Parathyroid adenoma (tissue), 2 donors: Measurements from ENCODE around the gene BUB3.

Experiments used
- H2AFZ ChIP-seq: fragments of 300-600 bp; sonication (generic); one replicate; pipeline ENCODE4 v1.7.0; 2017; ENCODE audit warnings: antibody characterized with exemption, mild to moderate bottlenecking
- H3K27ac ChIP-seq: fragments of 300-600 bp; sonication (generic); one replicate; pipeline ENCODE4 v1.7.0; 2017
- H3K27me3 ChIP-seq: fragments of 300-600 bp; sonication (generic); one replicate; pipeline ENCODE4 v1.7.0; 2017; ENCODE audit warnings: low read length; ENCODE audit not compliant: control insufficient read depth, insufficient read depth
- H3K36me3 ChIP-seq: fragments of 300-600 bp; sonication (generic); one replicate; pipeline ENCODE4 v1.7.0; 2017; ENCODE audit warnings: low read length; ENCODE audit not compliant: control insufficient read depth, insufficient read depth
- H3K4me1 ChIP-seq: fragments of 300-600 bp; sonication (generic); one replicate; pipeline ENCODE4 v1.7.0; 2017; ENCODE audit warnings: control low read depth
- H3K4me2 ChIP-seq: fragments of 300-600 bp; sonication (generic); one replicate; pipeline ENCODE4 v1.7.0; 2017; ENCODE audit warnings: low read length
- H3K4me3 ChIP-seq: fragments of 300-600 bp; sonication (generic); one replicate; pipeline ENCODE4 v1.7.0; 2017; ENCODE audit warnings: low read depth, low read length
- H3K79me2 ChIP-seq: fragments of 300-600 bp; sonication (generic); one replicate; pipeline ENCODE4 v1.7.0; 2017; ENCODE audit warnings: control low read depth
- H3K9ac ChIP-seq: fragments of 300-600 bp; sonication (generic); one replicate; pipeline ENCODE4 v1.7.0; 2017; ENCODE audit warnings: mild to moderate bottlenecking
- H3K9me3 ChIP-seq: fragments of 300-600 bp; sonication (generic); one replicate; pipeline ENCODE4 v1.7.0; 2017; ENCODE audit warnings: low read length; ENCODE audit not compliant: control insufficient read depth
- CTCF ChIP-seq: fragments of 300-600 bp; sonication (generic); IDR thresholded peaks from one replicate; pipeline ENCODE4 v1.7.0; 2017; ENCODE audit warnings: antibody characterized with exemption, mild to moderate bottlenecking
- donor health status: primary hyperparathyroidism.

Gene BUB3

DNA sequence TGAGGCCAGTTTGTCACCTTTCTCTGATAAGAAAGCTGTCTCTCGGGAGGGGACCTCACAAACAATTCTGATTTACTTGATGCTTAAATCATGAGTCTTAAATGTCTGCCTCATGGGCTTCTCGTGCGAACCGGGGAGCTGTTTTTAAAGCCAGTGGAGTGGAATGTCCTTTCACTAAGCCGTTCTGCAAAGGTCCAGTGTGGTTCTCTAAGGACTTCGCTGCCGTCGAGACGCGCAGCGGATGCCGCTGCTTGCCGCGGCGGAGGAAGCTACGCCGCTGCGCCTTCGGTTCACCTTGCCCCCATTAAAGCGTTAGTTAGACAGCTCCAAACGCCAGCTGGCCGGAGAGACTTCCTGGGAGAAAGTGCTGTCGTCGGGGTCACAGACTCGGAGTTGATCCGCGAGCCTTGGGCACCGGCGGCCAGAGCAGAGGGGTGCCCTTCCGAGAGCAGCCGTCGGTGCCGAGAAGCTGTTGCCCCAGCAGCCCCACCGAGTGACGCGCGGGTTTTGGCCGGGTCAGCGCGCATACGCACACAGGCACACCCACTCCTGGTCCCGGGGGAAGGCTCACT, 19.8 kb upstream of the BUB3 start:
- Histone ChIP-seq H3K4me3 (no peak overlapping the region), H3K4me1 (peaks cover 8% of the 10 kb centered on the region), H2AFZ (no peak overlapping the region)

DNA sequence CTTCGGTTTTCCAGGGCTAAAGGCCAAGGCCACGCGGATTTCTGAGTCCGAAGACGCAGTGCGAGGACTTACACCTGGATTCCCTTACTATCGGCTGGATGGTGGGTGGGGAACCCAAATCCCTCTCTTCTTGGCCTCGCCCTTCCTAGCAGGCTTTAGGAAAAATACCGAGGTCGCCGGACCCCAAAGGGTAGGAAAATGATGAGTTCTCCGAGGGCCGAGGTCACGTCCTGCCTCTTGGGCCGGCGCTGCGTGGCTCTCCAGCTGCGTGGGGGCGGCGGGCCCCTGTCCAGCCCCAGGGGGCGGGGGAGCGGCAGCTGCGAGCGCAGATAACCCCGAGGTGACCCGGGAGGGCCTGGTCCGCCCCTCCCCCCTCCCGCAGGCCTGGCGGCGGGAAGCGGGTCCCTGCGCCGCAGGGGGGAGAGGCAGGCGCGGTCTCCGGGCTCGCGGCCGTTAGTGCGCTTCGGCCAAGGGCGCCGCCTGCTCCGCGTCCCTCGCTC, 19.2 kb upstream of the BUB3 start:
- Histone ChIP-seq H3K9me3 (no peaks in the 10 kb centered on the region), H3K4me1 (peaks cover 8% of the 10 kb centered on the region), H3K36me3 (no peaks in the 10 kb centered on the region), H3K9ac (no peak overlapping the region), H3K27me3 (peaks cover 10% of the 10 kb centered on the region), H2AFZ (no peak overlapping the region), H3K27ac (no peak overlapping the region), H3K79me2 (no peaks in the 10 kb centered on the region), H3K4me3 (no peak overlapping the region), H3K4me2 (peak overlapping the region; percentile 11)
- no peak for TF ChIP-seq CTCF

More for the DNA sequence above, 19.8 kb upstream of the BUB3 start:
- no peaks in the 10 kb centered on the region for H3K36me3 ChIP-seq
- no peak for TF ChIP-seq CTCF
- H3K27ac ChIP-seq: no peak overlapping the region
- H3K27me3 ChIP-seq: peaks cover 10% of the 10 kb centered on the region
- no peaks in the 10 kb centered on the region for H3K79me2 ChIP-seq
- no peak overlapping the region for H3K9ac ChIP-seq
- no peaks in the 10 kb centered on the region for H3K9me3 ChIP-seq
- H3K4me2 ChIP-seq: no peak overlapping the region

DNA sequence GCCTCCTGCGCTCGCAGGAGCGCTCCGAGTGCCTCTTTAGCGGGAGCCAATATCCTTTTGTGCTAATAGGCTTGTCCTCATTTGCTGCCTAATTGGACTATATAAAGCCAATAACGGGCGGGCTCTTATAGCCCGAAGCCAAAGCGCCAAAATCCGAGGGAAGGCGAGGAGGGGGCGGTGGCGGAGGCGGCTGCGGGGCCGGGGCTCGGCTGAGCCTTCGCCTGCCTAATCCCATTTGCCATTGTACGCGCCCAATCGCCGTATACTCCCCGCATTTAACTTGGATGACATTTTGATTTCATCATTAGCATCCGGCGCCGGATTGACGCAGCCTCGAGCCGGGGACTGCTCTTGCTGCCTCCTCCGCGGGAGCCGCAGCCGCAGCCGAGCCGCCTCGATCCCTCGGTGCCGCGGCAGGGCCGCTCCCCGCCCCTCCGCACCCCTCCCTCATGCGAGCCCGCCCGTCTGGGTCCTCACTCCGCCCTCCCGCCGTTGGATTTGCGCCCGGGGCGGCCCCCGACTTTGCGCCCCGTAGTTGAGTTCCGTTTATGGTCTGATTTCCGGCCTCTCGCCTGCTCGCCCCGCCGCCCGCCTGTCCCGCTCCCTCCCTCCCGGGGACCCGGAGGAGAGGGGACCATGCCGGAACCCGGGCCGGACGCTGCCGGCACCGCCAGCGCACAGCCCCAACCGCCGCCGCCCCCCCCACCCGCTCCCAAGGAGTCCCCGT, 18.6 kb upstream of the BUB3 start, which contains the start of gene HMX3:
Gene HMX3 (plus strand): TSS at position 556 of the 727 bp plus-strand sequence. CDS start 81 bp downstream, at position 637.
- Histone ChIP-seq H3K27ac (no peak within 1 kb of the TSS), H3K9ac (no peak within 1 kb of the TSS), H3K27me3 (peaks cover 10% of the 10 kb centered on the region), H3K4me3 (peak within 1 kb of the TSS; percentile 15), H3K4me1 (peaks cover 8% of the 10 kb centered on the region), H3K36me3 (no peaks in the 10 kb centered on the region), H3K4me2 (peak within 1 kb of the TSS; percentile 46), H2AFZ (peak within 1 kb of the TSS; percentile 26), H3K9me3 (no peaks in the 10 kb centered on the region), H3K79me2 (no peaks in the 10 kb centered on the region)
- TF ChIP-seq CTCF: no peak

DNA sequence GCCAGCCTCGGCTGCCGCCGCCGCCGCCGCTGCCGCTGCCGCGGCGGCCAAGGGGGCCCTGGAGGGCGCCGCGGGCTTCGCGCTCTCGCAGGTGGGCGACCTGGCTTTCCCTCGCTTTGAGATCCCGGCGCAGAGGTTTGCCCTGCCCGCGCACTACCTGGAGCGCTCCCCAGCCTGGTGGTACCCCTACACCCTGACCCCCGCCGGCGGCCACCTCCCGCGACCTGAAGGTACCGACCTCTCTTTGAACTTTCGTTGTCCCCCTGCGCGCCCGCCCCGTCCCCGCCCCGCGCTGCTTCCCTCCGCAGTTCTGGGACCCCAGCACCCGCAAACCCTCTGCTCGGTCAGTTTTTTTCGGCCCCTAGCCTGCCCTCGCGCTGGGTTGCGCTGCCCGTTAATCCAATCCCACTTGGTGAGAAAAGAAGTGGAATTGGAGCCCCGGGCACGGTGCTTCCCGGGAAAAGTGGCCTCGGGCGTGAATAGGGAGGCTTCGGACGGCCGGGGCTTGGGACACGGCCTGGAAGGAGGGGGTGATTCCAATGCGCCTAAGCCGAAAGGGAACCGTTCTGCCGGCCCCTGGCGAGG, 17.9 kb upstream of the BUB3 start:
- H3K4me2 ChIP-seq: peak overlapping the region; percentile 46
- no peak for TF ChIP-seq CTCF
- H3K36me3 ChIP-seq: no peaks in the 10 kb centered on the region
- no peak overlapping the region for H2AFZ ChIP-seq
- no peaks in the 10 kb centered on the region for H3K79me2 ChIP-seq
- no peak overlapping the region for H3K9ac ChIP-seq
- peaks cover 8% of the 10 kb centered on the region for H3K4me1 ChIP-seq
- H3K9me3 ChIP-seq: no peaks in the 10 kb centered on the region
- no peak overlapping the region for H3K27ac ChIP-seq
- peak overlapping the region; percentile 15 for H3K4me3 ChIP-seq
- H3K27me3 ChIP-seq: peaks cover 10% of the 10 kb centered on the region
